NCI-H1436 (cell line): ENCODE data around the gene MTA1.
A peak's percentile ranks its signal among the peaks of the same experiment; 100 is the strongest.

Source experiments
- DNase-seq: peaks from one replicate; lab custom pipeline; 2025; lab: John Stamatoyannopoulos, UW

Gene MTA1

GRCh38 chr14:105487986-105488777 is 68.6 kb downstream of the MTA1 start:
- DNase-seq, result no peak

DNA sequence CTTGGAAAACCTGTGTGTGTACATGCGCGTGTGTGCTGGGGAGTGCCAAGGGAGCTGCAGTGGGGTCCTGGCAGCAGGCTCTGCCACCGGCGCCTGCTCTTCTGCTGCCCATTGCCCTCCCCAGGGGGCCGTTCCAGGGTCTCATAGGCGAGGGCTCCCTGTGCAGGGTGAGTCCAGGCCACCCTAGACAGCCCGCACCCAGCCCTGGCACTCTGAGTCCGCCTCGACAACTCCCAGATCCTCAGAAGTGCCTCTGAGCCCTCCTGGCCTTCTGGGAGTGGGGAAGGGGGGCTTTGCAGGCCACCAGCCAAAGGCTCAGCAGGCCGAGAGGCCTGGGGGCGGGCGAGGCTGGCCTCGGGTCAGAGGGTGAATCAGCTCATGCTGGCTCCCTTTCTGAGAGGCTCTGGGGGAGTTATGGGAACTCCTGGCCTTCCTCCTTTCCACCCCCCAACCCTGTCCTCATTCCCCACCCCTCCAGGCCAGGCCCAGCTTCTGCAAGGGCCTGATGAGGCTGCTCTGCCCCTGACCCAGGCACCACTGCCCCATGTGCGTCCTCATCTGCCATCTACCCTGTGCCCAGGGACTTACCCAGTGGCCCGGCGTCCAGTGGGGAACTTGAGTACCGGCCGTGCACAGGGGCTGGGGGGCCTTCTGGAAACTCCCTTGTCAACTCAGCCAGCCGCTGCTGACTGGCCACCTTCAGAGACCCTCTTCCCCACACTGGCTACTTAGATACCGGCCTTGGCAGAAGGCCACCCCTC is 69.3 kb downstream of the MTA1 start:
- DNase-seq, result no peak

DNA sequence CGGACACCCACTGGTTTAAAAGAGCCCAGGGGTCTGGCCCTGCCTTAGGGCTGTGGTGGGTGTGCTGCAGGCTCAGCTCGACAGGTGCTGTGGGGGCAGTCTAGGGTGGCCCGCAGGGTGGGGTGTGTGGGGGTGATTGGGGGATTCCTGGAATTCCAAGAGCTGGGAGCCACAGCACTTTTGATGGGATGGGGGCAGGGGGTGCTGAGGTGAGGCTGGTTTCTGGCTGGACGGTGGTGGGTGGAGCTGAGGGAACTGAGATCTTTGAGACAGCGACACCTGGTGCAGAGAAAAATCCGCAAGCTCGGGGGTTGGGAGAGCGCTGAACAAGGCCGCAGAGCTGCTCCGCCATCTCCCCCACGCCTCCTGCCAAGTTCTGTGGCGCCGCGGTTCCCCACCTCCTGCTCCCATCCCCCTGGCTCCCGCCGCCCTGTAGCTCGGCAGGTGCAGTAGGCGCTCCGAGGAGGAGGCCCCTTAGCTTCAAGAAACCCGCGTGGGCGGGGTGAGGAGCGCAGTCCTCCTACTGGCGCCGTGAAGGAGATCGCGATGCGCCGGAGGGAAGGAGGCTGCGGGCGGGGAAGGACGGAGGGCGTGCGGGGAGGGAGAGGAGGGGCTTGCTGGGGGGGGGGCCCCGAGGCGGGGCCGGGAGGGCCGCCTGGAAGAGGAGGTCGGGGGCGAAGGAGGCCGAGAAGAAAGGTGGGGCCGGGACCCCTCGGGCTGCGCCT is 70.1 kb downstream of the MTA1 start:
- DNase-seq, result peak; percentile 83

DNA sequence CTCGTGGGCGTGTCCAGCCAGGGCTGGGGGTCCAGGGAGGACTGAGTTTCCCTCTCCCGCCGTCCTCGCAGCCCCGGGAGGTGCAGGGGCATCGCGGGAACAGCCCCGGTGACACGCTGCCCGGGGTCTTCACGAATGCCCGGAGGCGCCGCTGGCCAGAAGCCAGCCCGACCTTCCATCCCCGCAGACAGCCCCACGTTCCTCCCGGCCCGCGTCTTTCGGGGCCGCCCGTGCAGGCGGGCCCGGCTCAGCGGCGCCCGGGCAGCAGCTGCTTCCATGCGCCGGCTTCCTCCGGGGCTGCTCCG is 70.6 kb downstream of the MTA1 start:
- no peak for DNase-seq

DNA sequence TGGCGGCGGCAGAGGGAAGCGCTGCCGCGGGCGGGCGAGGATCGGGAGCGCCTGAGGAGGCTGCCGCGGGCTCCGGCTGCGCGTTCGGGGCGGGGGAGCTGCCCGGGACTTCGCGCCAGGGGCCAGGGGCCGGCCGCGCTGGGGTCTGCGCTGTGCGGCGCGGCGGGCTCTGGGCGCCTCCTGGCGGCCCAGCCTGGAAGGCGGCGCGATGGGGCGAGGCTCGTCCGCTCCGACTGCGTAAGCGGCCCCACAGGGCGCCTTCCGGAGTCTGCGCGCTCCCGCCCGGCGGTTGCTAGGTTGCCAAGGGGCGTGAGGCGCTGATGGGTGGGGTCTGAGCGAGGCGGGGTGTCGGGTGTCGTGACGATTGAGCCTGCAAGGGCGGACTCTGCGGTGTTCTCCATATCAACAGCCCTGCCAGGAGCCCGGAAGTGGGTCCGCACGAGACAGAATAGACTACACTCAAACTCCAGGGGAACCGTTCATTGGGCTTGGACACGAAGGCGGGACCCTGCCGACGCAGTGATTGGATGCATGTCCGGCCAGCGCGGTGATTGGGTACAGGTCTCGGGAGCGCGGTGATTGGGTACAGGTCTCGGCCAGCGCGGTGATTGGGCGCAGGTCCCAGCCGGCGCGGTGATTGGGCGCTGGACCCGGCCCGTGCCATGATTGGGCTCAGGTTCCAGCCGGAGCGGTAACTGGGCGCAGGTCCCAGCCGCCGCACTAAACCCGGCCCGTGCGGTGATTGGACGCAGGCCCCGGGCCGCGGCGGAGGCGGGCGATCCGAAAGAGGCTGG is 71.1 kb downstream of the MTA1 start, which contains the start of gene TEDC1:
TSS of gene TEDC1 (plus strand) at position 675 of the 794 bp plus-strand sequence. CDS start 130 bp downstream, outside the sequence.
- peak; percentile 100 for DNase-seq

- peak; percentile 65 for DNase-seq
Observed at GRCh38 chr14:105491366-105491973, 71.8 kb downstream of the MTA1 start.

GRCh38 chr14:105492031-105492970 is 72.7 kb downstream of the MTA1 start:
- no peak for DNase-seq

GRCh38 chr14:105492971-105493871 is 73.6 kb downstream of the MTA1 start:
- no peak for DNase-seq

- DNase-seq, result no peak
Observed at GRCh38 chr14:105493921-105494605, 74.4 kb downstream of the MTA1 start.

DNA sequence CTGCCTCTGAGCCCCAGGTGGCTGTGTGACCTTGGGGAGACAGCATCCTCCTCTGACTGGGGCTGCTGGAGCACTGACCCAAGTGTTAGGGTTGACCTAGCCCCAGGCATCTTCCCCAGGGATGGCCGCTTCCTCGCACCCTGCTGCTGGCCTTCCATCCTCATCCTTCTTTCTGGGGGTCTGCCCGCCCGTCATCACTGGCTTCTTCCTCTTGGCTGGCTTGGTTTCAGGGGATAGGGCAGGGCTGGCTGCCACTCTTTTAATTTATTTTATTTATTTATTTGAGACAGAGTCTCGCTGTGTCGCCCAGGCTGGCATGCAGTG is 74.9 kb downstream of the MTA1 start:
- DNase-seq, result no peak

- DNase-seq, result no peak
Observed at GRCh38 chr14:105495101-105495989, 75.7 kb downstream of the MTA1 start.

GRCh38 chr14:105495990-105496830 is 76.6 kb downstream of the MTA1 start:
- DNase-seq, result no peak

- no peak for DNase-seq
Observed at GRCh38 chr14:105496831-105497591, 77.4 kb downstream of the MTA1 start.

DNA sequence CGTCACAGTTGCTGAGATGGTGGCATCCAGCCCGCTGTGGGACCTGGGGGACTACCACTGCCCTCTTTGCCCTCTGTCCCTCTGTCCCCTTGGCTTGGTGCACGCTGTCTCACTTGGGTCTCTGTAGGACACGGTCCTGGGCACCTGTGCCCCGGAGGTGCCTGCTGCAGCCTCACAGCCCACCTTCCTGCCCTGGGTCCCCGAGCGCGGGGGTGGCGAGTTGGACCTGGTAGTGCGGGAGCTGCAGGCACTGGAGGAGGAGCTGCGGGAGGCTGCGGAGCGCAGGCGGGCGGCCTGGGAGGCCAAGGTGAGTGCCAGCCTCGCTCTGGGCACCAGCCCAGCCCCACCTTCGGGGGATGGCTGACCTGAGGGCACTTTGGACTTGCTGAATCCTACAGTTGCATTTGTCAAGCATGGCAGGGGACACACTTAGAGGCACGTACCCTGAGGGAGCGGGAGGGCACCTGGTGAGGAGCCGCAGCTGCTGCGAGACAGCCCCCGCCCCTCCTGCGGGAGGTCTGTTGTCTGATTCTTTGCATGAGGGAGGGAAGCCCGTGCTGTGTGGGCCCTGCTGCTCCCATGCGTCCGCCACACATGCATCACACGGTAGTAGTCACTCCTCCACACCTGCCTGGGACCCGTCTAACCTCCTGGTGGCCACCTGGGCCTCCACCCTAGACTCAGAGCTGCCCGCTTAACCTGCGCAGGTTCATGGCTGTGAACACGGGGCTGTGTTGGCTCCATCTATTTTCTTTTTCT is 78.2 kb downstream of the MTA1 start:
- no peak for DNase-seq
